Upper lobe of left lung (tissue), 6 donors: Measurements from ENCODE around the gene ZNF581. TPM values are rescaled to one million over a fixed set of nuclear protein-coding genes. Genes with fewer than 3 reads are reported as not detected.
A peak's percentile ranks its signal among the peaks of the same experiment; 100 is the strongest.

ENCODE experiments used
- ATAC-seq, 2 donors: fragments of 200-7000 bp; cut with Tn5 transposase; one replicate each; pipeline ENCODE4 v1.9.1; 2022; ENCODE audit warnings: mild to moderate bottlenecking in 2 of 2, moderate library complexity in 2 of 2; ENCODE audit not compliant: low FRiP score in 2 of 2
- DNase-seq, 2 donors: peaks; one replicate each; pipeline ENCODE4 v3.0.0-alpha.2; 2019 to 2020
- H3K27ac ChIP-seq, 4 donors: fragments of 200-600 bp; sonication (generic); one replicate each; pipeline ENCODE4 v1.5.1; 2016 to 2019
- H3K27me3 ChIP-seq, 4 donors: fragments of 200-600 bp; sonication (generic); one replicate each; pipeline ENCODE4 v1.5.1; 2017 to 2019
- H3K36me3 ChIP-seq, 4 donors: fragments of 200-600 bp; sonication (generic); one replicate each; pipeline ENCODE4 v1.5.1; 2016 to 2019
- H3K4me1 ChIP-seq, 4 donors: fragments of 200-600 bp; sonication (generic); one replicate each; pipeline ENCODE4 v1.5.1; 2018 to 2019
- H3K4me3 ChIP-seq, 4 donors: fragments of 200-600 bp; sonication (generic); one replicate each; pipeline ENCODE4 v1.5.1; 2017 to 2019; ENCODE audit warnings: mild to moderate bottlenecking in 2 of 4, moderate library complexity in 1 of 4
- H3K9me3 ChIP-seq, 4 donors: fragments of 200-600 bp; sonication (generic); one replicate each; pipeline ENCODE4 v1.5.1; 2018 to 2019
- CTCF ChIP-seq, 6 experiments: fragments of 450-650 bp in 4 of 6; fragments of 200-600 bp in 2 of 6; sonication (generic) in 2 of 6; IDR thresholded peaks; one replicate each; pipeline ENCODE4 v1.5.1; 2016 to 2019; ENCODE audit warnings: antibody characterized with exemption in 6 of 6
- EP300 ChIP-seq, 4 donors: sonication (generic); formaldehyde crosslinking; IDR thresholded peaks; one replicate each; pipeline ENCODE4 v1.5.1; 2017; ENCODE audit warnings: antibody characterized with exemption in 4 of 4, control low read depth in 2 of 4
- POLR2A ChIP-seq, 4 donors: fragments of 450-650 bp; IDR thresholded peaks; one replicate each; pipeline ENCODE4 v1.5.1; 2016 to 2017; ENCODE audit warnings: antibody characterized with exemption in 4 of 4, mild to moderate bottlenecking in 2 of 4
- POLR2AphosphoS5 ChIP-seq, 2 donors: sonication (generic); formaldehyde crosslinking; IDR thresholded peaks; one replicate each; pipeline ENCODE4 v1.5.1; 2017; ENCODE audit warnings: antibody characterized with exemption in 2 of 2
- WGBS, 2 donors: methylation state at CpG; one replicate each; pipeline ENCODE4 v1.1.5; 2017 to 2018; 5-methylcytosine and 5-hydroxymethylcytosine counted together
- total RNA-seq, 6 donors: library from RNA; depleted of rRNA in 4 of 6; stranded (reverse); fragments of >200 nt in 4 of 6; gene quantifications; one replicate each; pipeline versions ENCODE4 v1.1.0 to v1.2.1, GENCODE V29; 2016 to 2021
- donor health status: DM: no; HTN: no; CAD: no; lungs with moderate emphysema.
- donor health status: DM: no; HTN: yes; CAD: no; lungs with severe emphysema.

The ZNF581 gene
- total RNA-seq, 6 donors from 2014 or later: 15.6 to 38.8 (median 21.9) TPM

GRCh38 chr19:55640043-55640576, 3.3 kb upstream of the ZNF581 start:
- no peaks in the 10 kb centered on the region for H3K27me3 ChIP-seq
- TF ChIP-seq CTCF (IDR thresholded peaks at IDR 0.05): peak; percentile 46 to 81 (median 66)
- TF ChIP-seq POLR2AphosphoS5 (IDR thresholded peaks at IDR 0.05): peak in 1 of 2 donors; percentile 23
- no peak for TF ChIP-seq EP300 (IDR thresholded peaks at IDR 0.05)
- TF ChIP-seq POLR2A (IDR thresholded peaks at IDR 0.05): peak in 1 of 4 donors; percentile 52
- peak; percentile 38 to 54 for ATAC-seq
- DNase-seq: peak; percentile 78 to 95
- H3K27ac ChIP-seq: peak overlapping the region; percentile 88 to 94 (median 92)
- H3K9me3 ChIP-seq: no peaks in the 10 kb centered on the region
- H3K4me1 ChIP-seq: peaks cover 66 to 95% (median 73%) of the 10 kb centered on the region in 4 donors
- 27% methylated on average over 13 to 27 of the region's 38 CpGs for WGBS, 2 donors
- peak overlapping the region; percentile 74 to 96 (median 86) for H3K4me3 ChIP-seq
- peaks cover 3 to 10% (median 8%) of the 10 kb centered on the region in 4 donors for H3K36me3 ChIP-seq

- Histone ChIP-seq H3K27ac (peak within 1 kb of the TSS; percentile 88 to 94 (median 92)), H3K4me1 (peaks cover 64 to 91% (median 69%) of the 10 kb centered on the region in 4 donors), H3K27me3 (no peaks in the 10 kb centered on the region), H3K4me3 (peak within 1 kb of the TSS; percentile 74 to 96 (median 86)), H3K36me3 (peaks cover 5 to 13% (median 12%) of the 10 kb centered on the region in 4 donors), H3K9me3 (no peaks in the 10 kb centered on the region)
- 2% methylated on average over 5 to 43 of the region's 89 CpGs for WGBS, 2 donors
- DNase-seq: peak; percentile 53 to 95
- TF ChIP-seq CTCF (IDR thresholded peaks at IDR 0.05): no peak
- TF ChIP-seq EP300 (IDR thresholded peaks at IDR 0.05): no peak
- peak in 2 of 4 donors; percentile 0 to 36 for TF ChIP-seq POLR2A (IDR thresholded peaks at IDR 0.05)
- ATAC-seq: peak; percentile 54 to 86
Measured at GRCh38 chr19:55640577-55641425, 2.6 kb upstream of the ZNF581 start, which contains the start of gene ZNF580. Gene ZNF580, plus strand, starts transcription at chr19:55641002. Its CDS starts 1,507 bp downstream, at chr19:55642509.

- ATAC-seq: no peak
- Histone ChIP-seq H3K27me3 (no peaks in the 10 kb centered on the region), H3K4me3 (peak overlapping the region; percentile 74 to 96 (median 86)), H3K4me1 (peaks cover 56 to 84% (median 62%) of the 10 kb centered on the region in 4 donors), H3K9me3 (no peaks in the 10 kb centered on the region), H3K27ac (peak overlapping the region; percentile 88 to 94 (median 92)), H3K36me3 (peaks cover 5 to 13% (median 12%) of the 10 kb centered on the region in 4 donors)
- no peak for DNase-seq
- TF ChIP-seq EP300 (IDR thresholded peaks at IDR 0.05): no peak
- TF ChIP-seq POLR2AphosphoS5 (IDR thresholded peaks at IDR 0.05): no peak
- TF ChIP-seq POLR2A (IDR thresholded peaks at IDR 0.05): no peak
- TF ChIP-seq CTCF (IDR thresholded peaks at IDR 0.05): no peak
- 1% methylated on average over 24 to 25 of the region's 25 CpGs for WGBS, 2 donors
Measured at GRCh38 chr19:55641426-55642152, 1.9 kb upstream of the ZNF581 start.

GRCh38 chr19:55642153-55643002, 1.1 kb upstream of the ZNF581 start:
- H3K27ac ChIP-seq: peak overlapping the region; percentile 77 to 94 (median 91)
- DNase-seq (peak in 1 of 2 donors; percentile 89), ATAC-seq (no peak)
- peaks cover 5 to 13% (median 12%) of the 10 kb centered on the region in 4 donors for H3K36me3 ChIP-seq
- no peaks in the 10 kb centered on the region for H3K9me3 ChIP-seq
- H3K27me3 ChIP-seq: no peaks in the 10 kb centered on the region
- 0 to 1% methylated on average over 11 to 35 of the region's 65 CpGs for WGBS, 2 donors
- peaks cover 52 to 81% (median 62%) of the 10 kb centered on the region in 4 donors for H3K4me1 ChIP-seq
- TF ChIP-seq POLR2A (IDR thresholded peaks at IDR 0.05) (peak in 2 of 4 donors; percentile 13 to 39), CTCF (IDR thresholded peaks at IDR 0.05) (no peak)
- H3K4me3 ChIP-seq: peak overlapping the region; percentile 74 to 96 (median 86)
